K562 (cell line): ENCODE data around the gene HJV. TPM values are rescaled to one million over a fixed set of nuclear protein-coding genes. Genes with fewer than 3 reads are reported as not detected.

Experiments used
- ESRRA ChIP-seq: fragments of 450-650 bp; IDR thresholded peaks from 2 replicates; pipeline ENCODE4 v1.6.1; 2014; ENCODE audit warnings: low read depth, mild to moderate bottlenecking, moderate library complexity, borderline replicate concordance
- EWSR1 ChIP-seq: fragments of 450-650 bp; IDR thresholded peaks from 2 replicates; pipeline ENCODE4 v1.6.1; 2018; ENCODE audit warnings: borderline replicate concordance, mild to moderate bottlenecking, low read depth, moderate library complexity; ENCODE audit not compliant: partially characterized antibody
- FOS ChIP-seq: IDR thresholded peaks from 3 replicates; pipeline ENCODE4 v1.6.1; 2011; ENCODE audit not compliant: insufficient read length; ENCODE audit errors: extremely low read depth
- LEF1 ChIP-seq: fragments of 450-650 bp; IDR thresholded peaks from 2 replicates; pipeline ENCODE4 v1.6.1; 2016; ENCODE audit warnings: mild to moderate bottlenecking
- MCM3 ChIP-seq: fragments of 450-650 bp; IDR thresholded peaks from 2 replicates; pipeline ENCODE4 v1.6.1; 2016
- RB1 ChIP-seq: fragments of 450-650 bp; IDR thresholded peaks from 2 replicates; pipeline ENCODE4 v1.6.1; 2017; ENCODE audit warnings: low read depth, mild to moderate bottlenecking
- RBM15 ChIP-seq: fragments of 200-400 bp; formaldehyde crosslinking; IDR thresholded peaks from 2 replicates; pipeline ENCODE4 v1.6.1; 2018; ENCODE audit warnings: mild to moderate bottlenecking, low read length, moderate library complexity; ENCODE audit not compliant: insufficient read depth
- RUNX1 ChIP-seq: sonication (generic); IDR thresholded peaks from 2 replicates; pipeline ENCODE4 v1.6.1; 2016; ENCODE audit warnings: antibody characterized with exemption, low read depth
- SPI1 ChIP-seq: IDR thresholded peaks from 2 replicates; pipeline ENCODE4 v1.6.1; 2011; ENCODE audit warnings: low read depth, low read length, control low read depth, borderline replicate concordance
- SRSF7 ChIP-seq: fragments of 200-400 bp; formaldehyde crosslinking; optimal IDR thresholded peaks from 2 replicates; pipeline ENCODE3; 2017; ENCODE audit warnings: mild to moderate bottlenecking, low read depth, low read length
- SUPT5H ChIP-seq: fragments of 450-650 bp; IDR thresholded peaks from 2 replicates; pipeline ENCODE4 v1.6.1; 2016
- TCF7L2 ChIP-seq: fragments of 150-350 bp; IDR thresholded peaks from 2 replicates; pipeline ENCODE4 v1.6.1; 2016; ENCODE audit warnings: low read depth, mild to moderate bottlenecking, low read length, moderate library complexity
- TCFL5 ChIP-seq: fragments of 250-450 bp; sonication (Bioruptor Pico); conservative IDR thresholded peaks from 2 replicates; pipeline ENCODE4 v1.6.1; 2021; ENCODE audit warnings: mild to moderate bottlenecking, moderate library complexity, matching md5 sums
- polyA plus RNA-seq, 8 experiments: library from polyadenylated mRNA; depleted of rRNA in 4 of 8; stranded (reverse) in 5 of 8; unstranded in 3 of 8; fragments of >200 nt; fragmentation: Nextera tagmentation in 2 of 8; fragmentation: Illumina TruSeq in 1 of 8; extraction: Ambion mirVana in 2 of 8; extraction: Trizol in 1 of 8; gene quantifications; 2 replicates each; pipeline versions ENCODE4 v1.2.1 to v1.2.3, GENCODE V29; 2011 to 2014; ENCODE audit warnings: inconsistent platforms in 1 of 8, missing spikeins in 1 of 8
- total RNA-seq, 7 experiments: library from RNA; depleted of rRNA in 6 of 7; stranded (reverse); fragments of >200 nt in 6 of 7; fragmentation: Illumina TruSeq in 2 of 7; extraction: Trizol in 2 of 7; gene quantifications; 2 replicates each; pipeline versions ENCODE4 v1.2.1 to v1.2.3, GENCODE V29; 2011 to 2021; ENCODE audit warnings: low replicate concordance in 1 of 7
- TF ChIP-seq, protein P1 (sequence below): fragments of 450-650 bp; conservative IDR thresholded peaks from 2 replicates; pipeline ENCODE4 v1.6.1; 2016; ENCODE audit warnings: missing genetic modification characterization, low read depth, mild to moderate bottlenecking, missing compliant biosample characterization, moderate library complexity
- TF ChIP-seq, protein P2 (sequence below), 2 experiments: fragments of 450-650 bp; IDR thresholded peaks; 2 replicates each; pipeline ENCODE4 v1.6.1; 2016; ENCODE audit warnings: mild to moderate bottlenecking in 2 of 2, borderline replicate concordance in 1 of 2, low read depth in 1 of 2, moderate library complexity in 1 of 2
- TF ChIP-seq, protein P3 (sequence below): fragments of 450-650 bp; IDR thresholded peaks from 2 replicates; pipeline ENCODE4 v1.6.1; 2016; ENCODE audit warnings: mild to moderate bottlenecking

The HJV gene
- total and polyA plus RNA-seq, 9 of the 15 experiments (the other 6 are each of a cell fraction or from before 2014, with no cell fraction given): 1.0 to 6.6 (median 2.4) TPM

DNA sequence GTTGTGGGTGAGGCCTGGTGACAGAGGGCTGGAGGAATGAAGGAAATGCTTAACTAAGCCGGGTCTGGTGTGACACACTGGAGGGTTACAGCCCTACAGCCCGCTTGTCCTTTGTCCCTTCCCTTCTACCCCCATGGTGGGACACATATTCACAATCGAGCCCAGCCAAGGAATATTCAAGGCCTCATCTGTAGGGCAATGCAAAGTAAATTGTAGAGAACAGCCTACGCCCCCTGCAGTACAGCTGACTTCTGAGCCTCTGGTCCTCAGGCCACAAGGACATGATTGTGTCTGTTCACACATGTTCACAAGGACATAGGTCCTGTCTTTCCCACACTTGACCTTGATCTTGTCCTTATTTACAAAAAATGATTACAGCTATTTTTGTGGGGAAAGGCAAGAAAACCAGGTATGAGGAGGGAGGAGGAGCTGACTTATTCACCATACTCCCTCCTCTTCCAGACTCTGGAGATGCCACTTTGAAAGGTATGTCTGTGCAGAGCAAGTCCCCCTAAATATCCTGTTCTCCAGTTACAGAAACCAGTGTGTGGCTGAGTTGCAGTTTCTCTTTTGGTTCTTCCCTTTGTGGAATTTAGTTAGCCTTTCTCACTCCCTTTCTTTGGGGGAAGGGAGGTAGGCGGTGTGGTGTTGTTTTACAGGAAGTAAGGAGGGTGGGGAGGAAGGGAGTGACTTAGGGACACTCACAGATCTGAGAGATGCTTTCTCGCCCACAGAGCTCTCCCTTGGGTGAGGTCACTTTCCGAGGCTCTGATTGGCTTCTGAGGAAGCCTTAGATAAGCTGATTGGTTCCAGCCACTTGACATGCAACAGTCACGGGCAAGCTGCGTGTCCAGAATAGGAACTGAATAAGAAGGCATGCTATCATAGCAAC, 42.4 kb downstream of the HJV start (continued):
- TF ChIP-seq, protein P1, sequence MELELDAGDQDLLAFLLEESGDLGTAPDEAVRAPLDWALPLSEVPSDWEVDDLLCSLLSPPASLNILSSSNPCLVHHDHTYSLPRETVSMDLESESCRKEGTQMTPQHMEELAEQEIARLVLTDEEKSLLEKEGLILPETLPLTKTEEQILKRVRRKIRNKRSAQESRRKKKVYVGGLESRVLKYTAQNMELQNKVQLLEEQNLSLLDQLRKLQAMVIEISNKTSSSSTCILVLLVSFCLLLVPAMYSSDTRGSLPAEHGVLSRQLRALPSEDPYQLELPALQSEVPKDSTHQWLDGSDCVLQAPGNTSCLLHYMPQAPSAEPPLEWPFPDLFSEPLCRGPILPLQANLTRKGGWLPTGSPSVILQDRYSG (tag): peak; percentile 85; the same call in 1 of the 2 replicates
- TF ChIP-seq TCF7L2: no peak
- no peak for TF ChIP-seq RUNX1
- no peak for TF ChIP-seq MCM3
- peak; percentile 91 for TF ChIP-seq FOS
- TF ChIP-seq ESRRA: peak; percentile 88
- TF ChIP-seq TCFL5: 0 out of 2 replicates have a peak, but pooled peaks have one; percentile 67
- TF ChIP-seq SUPT5H: peak; percentile 54; the same call in 1 of the 2 replicates
- TF ChIP-seq EWSR1: no peak
- TF ChIP-seq, protein P2, sequence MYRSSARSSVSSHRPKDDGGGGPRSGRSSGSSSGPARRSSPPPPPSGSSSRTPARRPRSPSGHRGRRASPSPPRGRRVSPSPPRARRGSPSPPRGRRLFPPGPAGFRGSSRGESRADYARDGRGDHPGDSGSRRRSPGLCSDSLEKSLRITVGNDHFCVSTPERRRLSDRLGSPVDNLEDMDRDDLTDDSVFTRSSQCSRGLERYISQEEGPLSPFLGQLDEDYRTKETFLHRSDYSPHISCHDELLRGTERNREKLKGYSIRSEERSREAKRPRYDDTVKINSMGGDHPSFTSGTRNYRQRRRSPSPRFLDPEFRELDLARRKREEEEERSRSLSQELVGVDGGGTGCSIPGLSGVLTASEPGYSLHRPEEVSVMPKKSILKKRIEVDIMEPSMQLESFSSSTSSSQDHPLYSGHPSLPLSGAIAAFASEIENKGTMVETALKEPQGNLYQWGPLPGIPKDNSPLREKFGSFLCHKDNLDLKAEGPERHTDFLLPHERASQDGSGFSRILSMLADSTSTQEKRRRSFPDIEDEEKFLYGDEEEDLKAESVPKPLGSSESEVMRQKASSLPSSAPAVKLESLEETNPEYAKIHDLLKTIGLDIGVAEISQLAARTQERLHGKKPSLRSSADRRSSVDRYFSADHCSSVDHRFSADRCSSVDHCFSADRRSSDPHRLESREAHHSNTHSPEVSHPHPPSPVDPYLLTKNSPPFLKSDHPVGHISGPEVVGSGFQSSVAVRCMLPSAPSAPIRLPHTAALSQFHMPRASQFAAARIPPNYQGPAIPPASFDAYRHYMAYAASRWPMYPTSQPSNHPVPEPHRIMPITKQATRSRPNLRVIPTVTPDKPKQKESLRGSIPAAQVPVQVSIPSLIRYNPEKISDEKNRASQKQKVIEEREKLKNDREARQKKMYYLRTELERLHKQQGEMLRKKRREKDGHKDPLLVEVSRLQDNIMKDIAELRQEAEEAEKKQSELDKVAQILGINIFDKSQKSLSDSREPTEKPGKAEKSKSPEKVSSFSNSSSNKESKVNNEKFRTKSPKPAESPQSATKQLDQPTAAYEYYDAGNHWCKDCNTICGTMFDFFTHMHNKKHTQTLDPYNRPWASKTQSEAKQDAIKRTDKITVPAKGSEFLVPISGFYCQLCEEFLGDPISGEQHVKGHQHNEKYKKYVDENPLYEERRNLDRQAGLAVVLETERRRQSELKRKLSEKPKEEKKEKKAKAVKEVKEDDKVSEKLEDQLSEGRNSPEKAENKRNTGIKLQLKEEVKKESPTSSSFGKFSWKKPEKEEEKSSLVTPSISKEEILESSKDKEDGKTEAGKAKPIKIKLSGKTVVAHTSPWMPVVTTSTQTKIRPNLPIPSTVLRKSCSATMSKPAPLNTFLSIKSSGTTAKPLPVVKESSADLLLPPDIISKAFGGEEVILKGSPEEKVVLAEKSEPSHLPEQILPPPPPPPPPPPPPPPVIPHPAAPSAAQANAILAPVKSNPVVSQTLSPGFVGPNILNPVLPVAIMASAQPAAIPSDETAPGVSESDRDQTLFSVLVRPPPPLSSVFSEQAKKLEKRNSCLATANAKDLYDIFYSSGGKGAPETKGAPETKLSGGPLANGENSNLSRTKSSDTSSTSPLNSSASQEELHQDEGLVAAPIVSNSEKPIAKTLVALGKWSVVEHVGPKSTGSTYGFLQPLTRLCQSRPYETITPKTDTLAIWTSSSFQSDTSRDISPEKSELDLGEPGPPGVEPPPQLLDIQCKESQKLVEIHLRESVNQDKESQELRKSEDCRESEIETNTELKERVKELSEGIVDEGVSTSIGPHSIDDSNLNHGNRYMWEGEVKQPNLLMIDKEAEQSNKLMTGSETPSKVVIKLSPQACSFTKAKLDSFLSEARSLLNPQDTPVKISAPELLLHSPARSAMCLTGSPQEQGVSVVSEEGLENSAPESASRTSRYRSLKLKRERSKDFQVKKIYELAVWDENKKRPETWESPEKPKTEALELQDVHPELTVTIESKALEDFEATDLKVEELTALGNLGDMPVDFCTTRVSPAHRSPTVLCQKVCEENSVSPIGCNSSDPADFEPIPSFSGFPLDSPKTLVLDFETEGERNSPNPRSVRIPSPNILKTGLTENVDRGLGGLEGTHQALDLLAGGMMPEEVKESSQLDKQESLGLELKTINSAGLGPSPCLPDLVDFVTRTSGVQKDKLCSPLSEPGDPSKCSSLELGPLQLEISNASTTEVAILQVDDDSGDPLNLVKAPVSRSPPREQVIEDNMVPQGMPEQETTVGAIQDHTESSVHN (IDR thresholded peaks at IDR 0.05; ENCODE audit: borderline replicate concordance in 1 of 2, low read depth in 1 of 2): peak in 1 of 2 experiments; percentile 91; a peak in 2 of 4 replicates
- no peak for TF ChIP-seq RBM15
- peak; percentile 76 for TF ChIP-seq SPI1
- TF ChIP-seq LEF1: peak; percentile 98
- TF ChIP-seq SRSF7: no peak
- TF ChIP-seq, protein P3, sequence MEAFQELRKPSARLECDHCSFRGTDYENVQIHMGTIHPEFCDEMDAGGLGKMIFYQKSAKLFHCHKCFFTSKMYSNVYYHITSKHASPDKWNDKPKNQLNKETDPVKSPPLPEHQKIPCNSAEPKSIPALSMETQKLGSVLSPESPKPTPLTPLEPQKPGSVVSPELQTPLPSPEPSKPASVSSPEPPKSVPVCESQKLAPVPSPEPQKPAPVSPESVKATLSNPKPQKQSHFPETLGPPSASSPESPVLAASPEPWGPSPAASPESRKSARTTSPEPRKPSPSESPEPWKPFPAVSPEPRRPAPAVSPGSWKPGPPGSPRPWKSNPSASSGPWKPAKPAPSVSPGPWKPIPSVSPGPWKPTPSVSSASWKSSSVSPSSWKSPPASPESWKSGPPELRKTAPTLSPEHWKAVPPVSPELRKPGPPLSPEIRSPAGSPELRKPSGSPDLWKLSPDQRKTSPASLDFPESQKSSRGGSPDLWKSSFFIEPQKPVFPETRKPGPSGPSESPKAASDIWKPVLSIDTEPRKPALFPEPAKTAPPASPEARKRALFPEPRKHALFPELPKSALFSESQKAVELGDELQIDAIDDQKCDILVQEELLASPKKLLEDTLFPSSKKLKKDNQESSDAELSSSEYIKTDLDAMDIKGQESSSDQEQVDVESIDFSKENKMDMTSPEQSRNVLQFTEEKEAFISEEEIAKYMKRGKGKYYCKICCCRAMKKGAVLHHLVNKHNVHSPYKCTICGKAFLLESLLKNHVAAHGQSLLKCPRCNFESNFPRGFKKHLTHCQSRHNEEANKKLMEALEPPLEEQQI: no peak; the same call in 1 of the 2 replicates
- TF ChIP-seq RB1: no peak; the same call in 1 of the 2 replicates
